Body of pancreas (tissue), 4 donors: ENCODE measurements around the gene LCN6.

ENCODE experiments used
- CTCF ChIP-seq, 7 experiments: fragments of 450-650 bp in 4 of 7; fragments of 200-600 bp in 3 of 7; sonication (generic) in 3 of 7; IDR thresholded peaks; one replicate each; pipeline ENCODE4 v1.5.1; 2016 to 2019; ENCODE audit warnings: antibody characterized with exemption in 7 of 7
- POLR2A ChIP-seq, 3 donors: fragments of 450-650 bp; IDR thresholded peaks; one replicate each; pipeline ENCODE4 v1.6.1; 2016; ENCODE audit warnings: antibody characterized with exemption in 3 of 3, mild to moderate bottlenecking in 2 of 3

GRCh38 chr9:136740069-136740468, 8.3 kb downstream of the LCN6 start:
- no peak for TF ChIP-seq CTCF (IDR thresholded peaks at IDR 0.05)
- no peak for TF ChIP-seq POLR2A (IDR thresholded peaks at IDR 0.05)
